NCI-H510A treated with DMSO at 0.1 percent for 48 hours (cell line): ENCODE results near the gene NOL3.

Experiments
- DNase-seq: peaks from one replicate; lab custom pipeline; 2025; lab: John Stamatoyannopoulos, UW

Gene NOL3

DNA sequence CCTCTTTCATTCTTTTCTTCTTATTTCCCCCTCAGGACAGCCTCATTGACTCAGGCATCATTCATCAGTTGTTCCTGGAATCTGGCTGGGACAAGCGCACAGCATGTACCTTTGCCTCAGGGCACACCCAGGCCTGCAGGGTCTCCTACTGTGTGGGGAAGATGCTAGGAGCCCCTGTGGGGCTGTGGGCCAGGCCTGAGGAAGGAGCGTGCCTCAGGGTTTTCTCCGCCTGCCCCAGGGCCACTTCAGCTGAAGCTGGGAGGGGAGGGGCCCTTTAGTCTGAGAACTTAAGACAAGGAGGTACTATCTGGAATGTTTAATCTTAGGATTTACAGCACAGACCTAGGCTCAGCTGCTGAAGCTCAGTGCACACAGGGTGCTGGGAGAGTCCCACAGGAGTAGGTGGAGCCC is 36.5 kb downstream of the NOL3 start:
- no peak for DNase-seq

DNA sequence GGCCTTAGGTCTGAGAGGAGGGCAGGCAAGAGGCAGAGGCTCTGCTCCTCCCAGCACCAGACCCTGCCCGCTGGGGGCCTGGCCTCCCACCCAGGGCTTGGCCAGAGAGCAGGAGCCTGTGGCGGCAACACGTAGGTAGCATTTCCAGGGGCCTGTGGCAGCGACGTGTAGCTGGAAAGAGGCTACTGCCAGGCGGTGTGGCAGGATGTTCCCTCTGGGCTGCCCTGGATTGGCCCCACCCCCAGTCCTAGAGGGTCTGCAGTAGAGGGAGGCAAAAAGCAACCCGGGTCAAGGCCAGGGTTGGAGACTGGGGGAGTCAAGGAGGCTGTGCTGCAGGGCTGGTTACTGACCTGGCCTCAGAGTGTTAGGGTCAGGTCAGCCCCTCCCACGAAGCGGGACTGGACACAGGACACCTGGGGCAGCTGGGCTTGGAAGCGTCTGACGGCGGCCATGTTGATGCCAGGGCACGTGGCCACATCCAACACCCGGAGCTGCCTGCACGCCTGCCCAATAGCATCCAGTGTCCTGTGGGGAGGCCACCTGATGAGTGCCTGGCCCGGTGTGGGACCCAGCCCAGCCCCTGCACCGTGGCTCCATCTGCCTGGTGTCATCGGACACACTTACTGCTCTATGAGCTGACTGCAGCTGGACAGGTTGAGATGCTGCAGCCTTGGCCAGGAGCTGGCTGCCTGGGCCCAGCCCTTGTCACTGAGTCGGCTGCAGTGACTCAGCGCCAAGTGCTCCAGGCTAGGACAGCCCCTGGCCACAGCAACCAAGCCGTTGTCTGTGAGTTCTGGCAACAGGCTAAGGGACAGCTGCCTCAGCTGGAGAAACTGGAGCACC is 37.1 kb downstream of the NOL3 start:
- no peak for DNase-seq

DNA sequence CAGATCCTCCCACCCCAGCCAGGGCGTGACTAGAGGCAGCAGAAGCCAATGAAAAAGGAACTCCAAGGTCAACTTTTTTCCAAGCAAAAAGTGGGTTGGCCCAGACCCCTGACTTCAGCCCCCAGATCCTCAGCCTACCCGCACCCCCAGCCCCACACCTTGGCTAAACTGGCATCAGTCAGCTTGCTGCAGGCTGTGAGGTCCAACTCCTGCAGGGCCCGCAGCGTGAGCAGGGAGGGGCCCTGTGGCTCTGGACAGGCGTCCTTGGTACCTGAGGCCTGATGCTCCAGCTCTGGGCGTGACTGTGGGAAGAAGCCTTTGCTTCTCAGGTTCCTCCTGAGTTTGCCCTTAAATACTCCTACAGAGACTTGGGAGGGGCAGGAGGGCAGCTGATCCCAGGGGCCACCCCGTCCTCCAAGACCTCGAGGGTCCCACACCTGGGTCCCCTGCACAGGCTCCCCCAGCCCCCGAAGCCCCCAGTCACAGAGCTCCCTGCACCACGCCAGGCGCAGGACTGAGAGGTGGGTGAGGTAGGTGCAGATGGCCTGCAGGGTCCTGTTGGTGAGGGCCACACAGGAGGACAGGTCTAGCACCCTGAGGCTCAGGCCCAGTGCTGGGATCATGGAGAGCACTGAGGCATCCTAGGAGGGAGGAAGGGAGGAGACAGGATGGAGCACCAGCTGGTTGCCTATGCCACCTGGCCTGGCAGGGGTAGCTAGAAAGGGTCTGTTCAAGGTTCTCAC is 38.0 kb downstream of the NOL3 start:
- no peak for DNase-seq

DNA sequence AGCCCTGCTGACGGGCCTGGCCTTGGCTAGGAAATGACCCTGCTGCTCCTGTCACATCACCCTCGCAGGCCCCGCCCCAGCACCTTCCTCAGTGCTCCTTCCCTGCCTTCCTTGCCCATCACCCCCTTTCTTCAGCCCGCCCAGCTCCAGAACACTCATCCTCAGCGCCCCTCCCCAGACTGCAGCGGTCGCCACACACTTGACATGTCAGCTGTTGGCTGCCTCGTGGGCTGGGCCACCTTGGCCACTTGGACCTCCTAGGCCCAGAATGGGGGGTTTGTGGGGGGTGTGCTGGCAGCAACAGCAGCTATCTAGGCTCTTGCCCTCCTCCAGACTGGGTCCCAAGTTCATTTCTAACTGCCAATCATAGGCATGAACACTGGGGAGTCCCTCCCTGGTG is 39.2 kb downstream of the NOL3 start:
- no peak for DNase-seq

DNA sequence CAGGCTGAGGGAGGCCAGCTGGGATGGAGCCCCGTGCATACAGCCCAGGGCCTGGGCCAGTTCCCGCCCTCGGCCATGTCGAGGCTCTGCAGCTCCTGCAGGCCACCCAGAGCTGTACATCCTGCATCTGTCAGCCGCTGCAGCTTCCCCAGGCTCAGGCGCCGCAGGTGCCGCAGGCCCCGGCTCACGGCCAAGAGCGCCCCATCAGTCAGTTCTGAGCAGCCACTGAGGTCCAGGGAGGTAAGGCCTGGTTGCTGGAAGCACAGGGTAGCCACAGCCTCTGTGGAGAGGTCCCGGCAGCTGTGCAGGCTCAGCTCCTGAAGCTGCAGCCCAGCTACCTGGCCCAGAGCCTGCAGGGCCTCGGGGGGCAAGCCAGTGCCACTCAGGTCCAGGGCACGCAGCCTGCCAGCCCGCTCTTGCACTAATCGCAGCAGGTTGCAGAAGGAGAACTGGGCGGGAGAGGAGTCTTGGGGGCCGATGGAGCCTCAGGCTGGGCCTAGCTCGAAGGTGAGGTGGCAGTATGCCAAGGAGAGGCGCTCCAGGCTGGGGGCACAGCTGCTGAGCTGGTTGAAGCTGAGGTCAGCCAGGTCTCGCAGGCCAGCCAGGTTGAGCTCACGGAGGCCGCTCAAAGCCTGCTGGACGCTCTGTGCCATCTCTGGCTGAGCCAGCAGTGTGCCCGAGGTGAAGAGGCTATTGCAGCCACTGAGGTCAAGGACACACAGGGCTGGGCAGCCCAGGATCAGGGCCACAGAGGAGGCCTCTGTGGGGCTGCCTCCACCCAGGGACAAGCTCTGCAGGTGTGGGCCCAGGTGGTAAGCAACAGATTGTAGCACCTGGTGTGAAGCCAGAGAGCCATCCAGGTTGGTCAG is 40.0 kb downstream of the NOL3 start:
- no peak for DNase-seq

DNA sequence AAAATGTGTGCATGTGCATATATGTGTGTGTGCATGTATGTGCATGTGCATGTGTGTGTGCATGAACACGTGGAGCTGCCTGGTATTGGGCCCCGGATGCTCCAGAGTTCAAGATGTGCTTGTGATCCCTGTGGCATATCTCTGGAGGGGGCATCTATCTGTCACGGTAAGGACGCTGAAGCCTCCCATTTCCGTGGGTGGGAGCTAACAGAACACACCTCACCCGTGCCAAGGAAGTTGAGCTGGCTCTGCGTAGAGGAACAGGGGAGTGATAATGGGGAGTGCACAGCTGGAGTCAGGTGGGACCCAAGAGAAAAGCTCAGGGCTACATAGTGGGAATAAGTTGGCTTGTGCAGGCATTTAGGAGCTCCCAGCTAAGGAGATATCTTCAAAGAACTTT is 41.3 kb downstream of the NOL3 start:
- no peak for DNase-seq

DNA sequence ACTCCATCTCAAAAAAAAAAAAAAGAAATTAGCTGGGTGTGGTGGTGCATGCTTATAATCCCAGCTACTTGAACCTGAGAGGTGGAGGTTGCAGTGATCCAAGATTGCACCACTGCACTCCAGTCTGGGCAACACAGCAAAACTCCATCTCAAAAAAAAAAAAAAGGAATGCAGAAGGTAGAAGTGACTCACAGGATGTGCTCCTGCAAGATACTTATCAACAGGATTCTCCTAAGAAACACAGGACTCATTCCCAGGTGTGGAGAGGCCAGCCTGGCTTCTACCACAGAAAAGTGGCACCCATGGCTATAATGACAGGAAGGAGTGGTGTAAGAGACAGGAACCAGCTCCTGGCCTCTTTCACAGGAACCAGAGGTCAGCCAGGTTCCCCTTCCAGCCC is 42.4 kb downstream of the NOL3 start:
- DNase-seq: no peak

DNA sequence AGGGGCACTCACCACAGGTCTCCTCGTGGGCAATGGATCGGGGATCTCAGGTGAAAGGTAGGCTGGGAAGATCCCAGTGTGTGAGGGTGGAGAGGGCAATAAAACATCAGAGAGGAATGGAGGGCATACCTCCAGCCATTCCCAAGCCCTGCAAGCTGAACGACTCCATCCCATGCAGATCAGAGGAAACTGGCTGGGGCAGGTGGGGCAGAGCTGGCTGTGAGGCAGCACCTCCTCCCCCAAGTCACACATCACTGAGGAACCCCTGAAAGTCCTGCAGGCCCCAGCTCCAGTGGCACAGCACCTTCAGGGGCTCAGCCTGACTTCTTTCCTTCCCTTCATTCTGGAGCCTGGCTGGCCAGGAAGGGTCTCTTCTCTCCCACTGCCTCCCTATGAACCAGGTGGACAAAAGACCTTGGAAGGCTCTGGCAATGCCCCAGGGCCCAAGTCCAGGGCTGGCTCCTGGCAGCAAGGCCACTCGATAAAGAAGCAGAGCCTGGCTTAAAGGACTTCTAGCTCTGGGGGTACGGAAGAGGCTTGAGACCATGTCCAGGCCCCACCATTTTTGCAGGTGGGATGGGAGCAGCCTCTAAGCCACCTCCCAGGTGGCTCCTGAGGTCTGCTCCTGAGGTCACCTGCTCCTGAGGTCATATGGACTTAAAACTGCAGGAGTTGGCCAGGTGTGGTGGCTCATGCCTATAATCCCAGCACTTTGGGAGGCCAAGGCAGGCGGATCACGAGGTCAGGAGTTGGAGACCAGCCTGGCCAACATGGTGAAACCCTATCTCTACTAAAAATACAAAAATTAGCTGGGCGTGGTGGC is 43.1 kb downstream of the NOL3 start:
- no peak for DNase-seq

DNA sequence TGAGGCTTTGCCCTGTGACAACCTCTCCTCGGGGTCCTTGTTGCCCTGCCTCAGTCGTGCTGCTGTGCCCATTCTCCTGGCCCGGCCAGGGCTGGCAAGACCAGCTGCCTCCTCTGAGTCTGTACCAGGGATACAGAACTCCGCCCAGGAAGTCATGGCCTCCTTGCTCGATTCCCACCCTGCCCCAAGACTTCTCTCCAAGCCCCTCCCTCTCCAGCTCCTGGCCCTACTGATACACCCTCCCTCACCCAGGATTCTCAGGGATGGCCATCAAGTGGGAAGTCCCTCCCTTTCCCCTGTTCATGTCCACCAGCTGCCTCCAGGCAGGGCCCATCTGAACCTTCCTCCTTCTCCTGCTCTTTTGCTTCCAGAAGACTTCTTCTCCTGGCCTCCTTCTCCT is 45.4 kb downstream of the NOL3 start:
- no peak for DNase-seq

DNA sequence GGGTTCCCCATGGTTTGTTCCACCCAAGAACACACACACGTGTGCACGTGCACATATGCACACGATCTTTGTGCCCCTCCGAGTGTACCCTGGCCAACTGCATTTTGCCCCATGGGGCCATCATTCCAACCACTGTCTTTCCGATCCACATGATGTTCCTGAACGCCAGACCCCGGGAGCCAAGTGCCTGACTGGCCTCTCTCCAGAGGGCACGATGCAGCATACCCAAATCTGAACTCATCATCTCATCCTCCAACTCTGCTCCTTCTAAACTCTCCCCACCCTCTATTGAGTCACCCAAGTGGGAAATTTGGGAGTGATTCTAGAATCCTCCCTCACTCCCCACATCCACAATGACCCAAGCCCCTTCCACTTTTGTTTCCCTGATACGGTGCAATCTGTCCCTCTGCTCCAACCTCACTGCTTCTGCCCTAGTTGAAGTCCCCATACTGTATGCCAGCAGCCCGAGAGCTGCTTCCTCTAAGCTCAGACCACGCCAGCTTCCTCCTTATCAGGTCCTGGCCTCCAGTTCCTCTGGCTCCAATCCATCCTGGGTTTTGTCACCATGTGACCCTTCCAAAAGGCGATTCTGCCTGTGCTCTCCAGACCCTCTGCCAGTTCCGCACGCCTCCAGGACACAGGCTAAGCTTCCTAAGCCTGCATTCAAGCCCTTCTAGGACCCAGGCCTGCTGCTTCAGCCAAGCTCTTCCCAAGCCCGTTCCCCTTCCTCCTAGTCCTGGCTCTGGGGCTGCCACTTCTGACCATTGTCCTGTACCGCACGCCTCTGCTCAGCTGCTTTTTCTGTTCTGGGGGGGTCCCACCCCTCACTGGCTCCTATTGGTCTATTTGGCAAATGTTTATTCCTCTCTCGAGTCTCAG is 46.5 kb downstream of the NOL3 start:
- DNase-seq: no peak

DNA sequence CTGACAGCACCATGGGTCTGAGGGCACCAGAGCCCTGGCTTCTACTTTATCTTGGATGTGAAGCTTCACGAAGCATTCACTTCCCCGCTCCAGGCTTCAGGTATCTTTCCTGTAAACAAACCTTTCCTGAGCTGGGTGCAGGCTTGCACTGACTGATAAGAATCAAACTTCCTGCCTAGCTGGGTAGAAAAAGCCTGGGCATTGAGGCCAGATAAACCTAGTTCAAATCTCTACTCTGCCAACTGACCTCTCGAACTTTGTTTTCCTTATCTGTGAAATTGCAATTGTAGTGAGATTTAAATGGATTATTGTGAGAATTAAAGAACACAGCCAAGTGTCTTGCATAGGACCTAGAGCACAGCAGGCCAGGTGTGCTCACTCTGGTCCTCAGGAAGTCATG is 53.7 kb downstream of the NOL3 start:
- no peak for DNase-seq
